Measurements from ENCODE around the gene NPL.

Gene NPL

GRCh38 chr1:182766050-182766449 is 23.5 kb upstream of the NPL start:
- H3K4me3 ChIP-seq (ENCODE audit: low read length), result no peak overlapping the region
- no peak for TF ChIP-seq CTCF (conservative IDR thresholded peaks at IDR 0.05; ENCODE audit: low read depth, low read length)
- no peak for DNase-seq (ENCODE audit: low read depth)

- TF ChIP-seq CTCF (conservative IDR thresholded peaks at IDR 0.05; ENCODE audit: low read depth, low read length), result no peak
- H3K4me3 ChIP-seq (ENCODE audit: low read length), result no peak overlapping the region
- no peak for DNase-seq (ENCODE audit: low read depth)
These were observed 22.5 kb upstream of the NPL start for GRCh38 chr1:182766881-182767645.

- peak; percentile 84 for DNase-seq (ENCODE audit: low read depth)
- no peak for TF ChIP-seq CTCF (conservative IDR thresholded peaks at IDR 0.05; ENCODE audit: low read depth, low read length)
These were observed 20.6 kb upstream of the NPL start for GRCh38 chr1:182768963-182769362.

GRCh38 chr1:182770232-182770631 is 19.3 kb upstream of the NPL start:
- TF ChIP-seq CTCF (conservative IDR thresholded peaks at IDR 0.05; ENCODE audit: low read depth, low read length), result no peak
- H3K4me3 ChIP-seq (ENCODE audit: low read length), result no peak overlapping the region
- no peak for DNase-seq (ENCODE audit: low read depth)

More at GRCh38 chr1:182768963-182769362, 20.6 kb upstream of the NPL start:
- no peak overlapping the region for H3K4me3 ChIP-seq (ENCODE audit: low read length)

- DNase-seq (ENCODE audit: low read depth), result no peak
- H3K4me3 ChIP-seq (ENCODE audit: low read length), result no peak overlapping the region
- peak; percentile 16 for TF ChIP-seq CTCF (conservative IDR thresholded peaks at IDR 0.05; ENCODE audit: low read depth, low read length)
These were observed 18.2 kb upstream of the NPL start for GRCh38 chr1:182771187-182771984.

GRCh38 chr1:182777386-182777785 is 12.2 kb upstream of the NPL start:
- H3K4me3 ChIP-seq (ENCODE audit: low read length), result no peak overlapping the region
- no peak for DNase-seq (ENCODE audit: low read depth)
- TF ChIP-seq CTCF (conservative IDR thresholded peaks at IDR 0.05; ENCODE audit: low read depth, low read length), result no peak
